ENCODE measurements around the gene ADGRB3.
"Not testable (repeated sequence)": the region's sequence is repeated elsewhere in the genome, so short reads cannot be mapped to it uniquely, and the experiment has no call there.

ADGRB3 gene

DNA sequence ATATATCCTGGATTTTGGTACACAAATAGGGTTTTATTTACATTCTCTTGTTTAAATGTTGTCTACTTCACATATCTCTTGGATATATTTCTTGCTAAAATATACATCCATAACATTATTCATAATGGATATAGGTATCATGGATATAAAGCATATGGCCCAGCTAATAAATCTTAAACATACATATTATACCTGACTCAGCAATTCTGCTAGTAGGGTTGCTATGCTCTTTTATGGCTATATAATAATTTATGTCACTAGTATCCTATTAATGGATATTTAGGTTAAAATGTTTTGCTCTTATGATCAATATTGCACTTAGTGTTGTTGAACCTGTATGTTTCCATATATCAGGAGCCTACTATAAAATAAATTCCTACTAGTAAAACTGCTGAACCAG is 786.2 kb downstream of the ADGRB3 start:
- no peaks in the 10 kb centered on the region for H3K36me3 Mint-ChIP-seq
- ATAC-seq, result no peak
- no peak overlapping the region for H3K4me3 Mint-ChIP-seq
- no peak overlapping the region for H3K27ac Mint-ChIP-seq
- H3K4me1 Mint-ChIP-seq, result no peaks in the 10 kb centered on the region
- no peak for DNase-seq (ENCODE audit: low spot score in 2 of 2)
- peaks cover 6% of the 10 kb centered on the region for H3K9me3 Mint-ChIP-seq

DNA sequence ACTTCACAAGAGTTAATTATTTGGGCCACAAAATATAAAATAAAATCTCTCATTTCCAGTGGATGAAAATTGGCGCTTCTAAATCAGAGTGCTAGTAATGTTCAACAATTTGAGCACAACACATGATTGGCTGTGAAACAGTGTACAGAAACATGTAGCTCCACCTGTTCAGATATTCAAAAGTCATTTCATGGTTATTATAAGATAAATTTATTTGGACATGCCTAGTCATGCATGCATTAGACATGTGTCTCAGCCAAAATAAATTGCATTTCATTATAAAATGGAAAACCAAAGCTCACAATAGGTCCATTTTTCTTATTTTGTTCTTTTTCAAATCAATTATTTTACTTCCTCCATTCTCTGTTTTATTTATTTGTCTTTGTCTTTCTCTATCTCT is 786.9 kb downstream of the ADGRB3 start:
- no peaks in the 10 kb centered on the region for H3K36me3 Mint-ChIP-seq
- DNase-seq (ENCODE audit: low spot score in 2 of 2) (no peak), ATAC-seq (no peak)
- no peaks in the 10 kb centered on the region for H3K4me1 Mint-ChIP-seq
- H3K9me3 Mint-ChIP-seq, result peaks cover 6% of the 10 kb centered on the region
- no peak overlapping the region for H3K4me3 Mint-ChIP-seq
- no peak overlapping the region for H3K27ac Mint-ChIP-seq

GRCh38 chr6:69422475-69422874 is 787.4 kb downstream of the ADGRB3 start:
- DNase-seq (ENCODE audit: low spot score in 2 of 2), result no peak
- ATAC-seq, result no peak
- Mint-ChIP-seq H3K27ac (no peak overlapping the region), H3K9me3 (peaks cover 6% of the 10 kb centered on the region), H3K4me1 (no peaks in the 10 kb centered on the region), H3K4me3 (no peak overlapping the region), H3K36me3 (no peaks in the 10 kb centered on the region)

DNA sequence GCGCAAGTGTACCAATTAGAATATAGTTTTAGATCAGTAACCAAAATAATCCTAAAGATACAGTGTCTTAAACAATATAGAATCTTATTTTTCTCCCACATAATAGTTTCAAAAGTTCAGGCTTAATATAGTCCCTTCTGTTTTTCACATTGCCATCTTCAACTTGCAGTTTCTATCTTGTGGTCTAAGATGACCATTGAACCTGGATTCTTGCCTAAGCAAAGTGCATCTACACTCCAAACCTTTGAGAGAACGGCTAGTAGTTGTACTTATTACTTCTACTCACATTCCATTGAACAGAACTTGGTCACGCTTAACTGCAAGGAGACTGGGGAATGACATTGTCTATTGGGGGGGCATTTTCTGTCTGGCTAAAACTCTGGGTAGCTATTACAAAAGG is 788.7 kb downstream of the ADGRB3 start:
- no peak overlapping the region for H3K4me3 Mint-ChIP-seq
- H3K36me3 Mint-ChIP-seq, result no peaks in the 10 kb centered on the region
- no peak for ATAC-seq
- H3K27ac Mint-ChIP-seq, result no peak overlapping the region
- H3K9me3 Mint-ChIP-seq, result peaks cover 3% of the 10 kb centered on the region
- no peak for DNase-seq (ENCODE audit: low spot score in 2 of 2)
- no peaks in the 10 kb centered on the region for H3K4me1 Mint-ChIP-seq

DNA sequence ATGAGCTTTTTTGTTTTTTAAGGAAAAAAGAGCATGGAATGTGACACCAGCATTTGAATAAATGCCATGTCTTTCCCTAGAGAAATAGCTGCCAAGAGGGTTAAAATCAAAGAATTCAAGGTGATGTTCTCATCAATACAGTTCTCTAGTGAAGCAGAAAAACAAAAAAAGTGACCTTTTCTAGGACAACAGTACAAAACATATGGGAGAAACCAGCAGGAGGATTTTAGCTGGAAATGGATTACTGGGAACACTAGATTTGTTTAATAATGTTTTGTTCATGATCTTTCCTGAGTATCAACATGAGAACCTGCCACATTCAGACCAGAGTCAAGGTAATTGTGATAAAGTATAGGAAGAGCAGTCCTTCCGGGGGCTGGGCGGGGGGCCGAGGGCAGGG is 789.5 kb downstream of the ADGRB3 start:
- no peak overlapping the region for H3K4me3 Mint-ChIP-seq
- no peaks in the 10 kb centered on the region for H3K4me1 Mint-ChIP-seq
- no peak overlapping the region for H3K27ac Mint-ChIP-seq

DNA sequence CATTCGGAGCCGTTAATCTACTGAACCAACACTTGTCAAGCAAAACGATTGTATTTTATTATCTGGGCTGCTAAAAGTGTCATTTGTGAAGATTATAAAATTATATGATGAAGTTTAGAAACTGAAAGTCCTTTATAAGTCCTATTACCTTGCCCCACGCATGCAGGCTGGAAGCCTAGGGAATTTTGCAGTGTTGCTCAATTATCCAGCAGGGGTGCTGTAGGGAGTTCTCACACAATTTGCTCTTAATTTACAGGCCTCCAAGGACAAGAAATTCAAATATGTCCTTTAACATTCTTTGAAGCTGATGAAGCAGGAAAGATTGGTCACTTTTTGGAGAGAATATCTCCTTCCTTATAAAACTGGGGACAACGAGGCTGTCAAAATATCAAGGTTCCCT is 792.8 kb downstream of the ADGRB3 start:
- no peak for ATAC-seq
- Mint-ChIP-seq H3K4me1 (no peaks in the 10 kb centered on the region), H3K9me3 (no peaks in the 10 kb centered on the region), H3K27ac (no peak overlapping the region), H3K4me3 (no peak overlapping the region), H3K36me3 (no peaks in the 10 kb centered on the region)
- no peak for DNase-seq (ENCODE audit: low spot score in 2 of 2)

More for the DNA sequence above, 789.5 kb downstream of the ADGRB3 start:
- DNase-seq (ENCODE audit: low spot score in 2 of 2) (no peak), ATAC-seq (no peak)
- Mint-ChIP-seq H3K36me3 (no peaks in the 10 kb centered on the region), H3K9me3 (peaks cover 3% of the 10 kb centered on the region)

- not testable (repeated sequence) for DNase-seq (ENCODE audit: low spot score in 2 of 2); H3K4me3 Mint-ChIP-seq; ATAC-seq; H3K36me3 Mint-ChIP-seq; H3K27ac Mint-ChIP-seq; H3K9me3 Mint-ChIP-seq; H3K4me1 Mint-ChIP-seq
Measured at GRCh38 chr6:69432168-69432567, 797.1 kb downstream of the ADGRB3 start.

DNA sequence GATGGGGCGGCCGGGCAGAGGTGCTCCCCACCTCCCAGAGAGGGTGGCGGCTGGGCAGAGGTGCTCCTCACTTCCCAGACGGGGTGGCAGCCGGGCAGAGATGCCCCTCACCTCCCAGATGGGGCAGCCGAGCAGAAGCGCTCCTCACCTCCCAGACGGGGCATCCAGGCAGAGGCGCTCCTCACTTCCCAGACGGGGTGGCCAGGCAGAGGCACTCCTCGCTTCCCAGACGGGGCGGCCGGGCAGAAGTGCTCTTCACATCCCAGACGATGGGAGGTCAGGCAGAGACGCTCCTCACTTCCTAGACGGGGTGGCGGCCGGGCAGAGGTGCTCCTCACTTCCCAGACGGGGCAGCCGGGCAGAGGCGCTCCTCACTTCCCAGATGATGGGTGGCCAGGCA is 798.0 kb downstream of the ADGRB3 start:
- not testable (repeated sequence) for DNase-seq (ENCODE audit: low spot score in 2 of 2); H3K9me3 Mint-ChIP-seq; H3K36me3 Mint-ChIP-seq; H3K27ac Mint-ChIP-seq; H3K4me1 Mint-ChIP-seq; ATAC-seq; H3K4me3 Mint-ChIP-seq

GRCh38 chr6:69438113-69438512 is 803.0 kb downstream of the ADGRB3 start:
- ATAC-seq, result no peak
- no peak for DNase-seq (ENCODE audit: low spot score in 2 of 2)
- Mint-ChIP-seq H3K27ac (no peak overlapping the region), H3K9me3 (peaks cover 10% of the 10 kb centered on the region), H3K4me3 (no peak overlapping the region), H3K36me3 (no peaks in the 10 kb centered on the region), H3K4me1 (no peaks in the 10 kb centered on the region)

Measured in stimulated activated effector memory CD8-positive, alpha-beta T cell treated with anti-CD3 and anti-CD28 coated beads, Interleukin-12 subunit alpha, Interleukin-12 subunit beta, amount 100 ng/mL, for 72 hours (primary cell).